GM12892 (cell line): Measurements from ENCODE around the gene ZNF287. TPM values are rescaled to one million over a fixed set of nuclear protein-coding genes. Genes with fewer than 3 reads are reported as not detected.

Source experiments
- DNase-seq: peaks from one replicate; pipeline ENCODE4 v3.0.0; 2011; ENCODE audit not compliant: insufficient read length
- FAIRE-seq: peaks from 2 replicates; lab custom pipeline; 2011; peaks lifted over from hg19 to GRCh38; lab: Jason Lieb, UNC
- POLR2A ChIP-seq: IDR thresholded peaks from 2 replicates; pipeline ENCODE4 v1.6.1; 2011; ENCODE audit warnings: low read depth, low read length, control low read depth
- POLR2AphosphoS5 ChIP-seq: IDR thresholded peaks from 2 replicates; pipeline ENCODE4 v1.6.1; 2011; ENCODE audit warnings: low read depth, low read length, control low read depth
- TAF1 ChIP-seq: IDR thresholded peaks from 2 replicates; pipeline ENCODE4 v1.6.1; 2011; ENCODE audit warnings: low read depth, mild to moderate bottlenecking, control low read depth, low read length, borderline replicate concordance
- polyA plus RNA-seq: library from polyadenylated mRNA; unstranded; fragments of >200 nt; gene quantifications from one replicate; pipeline ENCODE4 v1.2.1, GENCODE V29; 2012; ENCODE audit warnings: missing spikeins, inconsistent platforms; ENCODE audit not compliant: missing spikeins

The ZNF287 gene
- 7.7 TPM for polyA plus RNA-seq

DNA sequence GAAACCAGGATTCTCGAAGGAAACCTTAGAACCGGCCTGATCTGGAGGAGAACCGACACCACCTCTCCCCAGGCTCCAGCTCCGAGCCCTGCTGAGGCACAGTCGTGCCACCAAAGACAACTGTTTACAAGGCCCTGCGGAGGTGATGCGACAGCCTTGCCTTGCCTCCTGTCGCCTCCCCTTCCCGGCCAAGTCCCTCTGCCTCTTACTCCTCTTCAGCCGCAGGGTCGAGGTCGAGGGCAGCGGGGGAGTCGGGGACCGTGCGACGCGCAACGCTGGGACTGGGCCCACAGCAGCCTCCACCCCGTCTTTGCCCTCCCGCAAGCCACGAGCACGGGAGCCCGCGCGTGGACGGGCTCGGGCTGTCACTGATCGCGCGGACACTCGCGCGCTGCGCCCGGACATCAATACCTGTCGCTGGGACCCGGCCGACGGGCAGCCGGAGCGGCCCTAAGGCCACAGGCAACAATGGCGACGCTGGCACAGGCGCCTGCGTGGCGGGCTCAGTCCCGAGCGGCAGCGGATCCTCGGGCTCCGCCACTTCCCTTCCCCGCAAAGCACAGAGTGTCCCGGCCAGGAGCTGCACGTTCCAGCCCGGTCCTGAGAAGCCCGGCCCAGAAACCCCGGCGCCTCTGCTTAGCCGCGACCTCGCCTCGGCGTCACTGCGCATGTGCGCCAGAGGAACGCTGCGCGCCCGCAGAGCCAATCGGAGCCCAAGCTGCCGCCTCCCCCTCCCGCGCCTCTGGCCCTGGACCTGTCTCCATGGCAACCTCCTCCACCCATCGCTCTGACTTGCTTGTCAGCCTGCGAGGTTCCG lies at the start of gene ZNF287:
TSS of gene ZNF287 (minus strand) at position 664 of the 817 bp plus-strand sequence. CDS start 1,473 bp downstream, outside the sequence.
- FAIRE-seq (peak; percentile 98), DNase-seq (peak; percentile 95)
- TF ChIP-seq POLR2A (no peak), POLR2AphosphoS5 (no peak), TAF1 (no peak)

DNA sequence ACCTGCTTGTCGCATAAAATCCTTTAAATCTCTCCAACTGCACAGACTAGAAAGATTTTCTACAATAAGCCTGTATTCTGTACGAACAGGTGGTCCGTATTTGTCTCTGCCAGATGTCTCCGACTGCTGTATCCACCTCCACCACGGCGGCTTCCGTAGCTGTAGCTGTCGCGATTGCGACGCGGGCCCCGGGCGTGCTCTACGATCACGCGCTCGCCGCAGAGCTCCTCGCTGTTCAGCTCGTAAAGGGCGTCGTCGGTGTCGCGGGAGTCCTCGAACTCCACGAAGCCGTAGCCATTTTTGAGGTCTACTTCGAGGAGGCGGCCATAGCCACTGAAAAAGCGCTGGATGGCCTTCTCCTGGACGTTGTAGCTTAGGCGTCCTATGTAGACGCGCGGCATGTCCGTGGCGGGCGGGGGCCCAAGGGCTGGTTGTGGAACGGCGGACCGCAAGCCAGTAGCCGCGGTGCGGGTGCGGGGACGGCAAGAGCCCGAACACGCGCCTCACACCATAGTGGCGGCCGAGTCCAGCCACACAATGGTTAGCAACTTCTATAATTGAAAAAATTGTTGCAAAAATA lies 48.6 kb upstream of the ZNF287 start:
- no peak for FAIRE-seq

DNA sequence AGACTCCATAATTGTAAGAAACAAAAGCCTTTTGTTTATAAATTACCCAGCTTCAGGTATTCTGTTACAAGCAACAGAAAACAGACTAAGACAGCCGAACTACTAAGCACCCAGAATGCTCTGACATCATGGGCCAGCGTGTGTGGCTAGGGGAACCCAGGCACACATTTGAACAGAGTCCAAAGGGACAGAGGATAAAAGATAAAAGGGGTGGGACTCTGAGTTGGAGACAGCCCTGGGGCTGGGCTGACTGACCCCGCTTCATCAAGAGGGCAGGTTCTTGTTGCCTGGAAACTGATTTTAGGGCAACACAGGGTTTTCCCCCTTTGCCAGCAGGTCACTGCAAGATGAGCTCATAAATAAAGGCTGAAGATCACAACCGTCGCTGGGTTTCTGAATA lies 30.5 kb upstream of the ZNF287 start:
- no peak for TF ChIP-seq TAF1
- no peak for TF ChIP-seq POLR2AphosphoS5
- TF ChIP-seq POLR2A = no peak
- DNase-seq (no peak), FAIRE-seq (no peak)

More for the DNA sequence above, 48.6 kb upstream of the ZNF287 start:
- no peak for TF ChIP-seq POLR2AphosphoS5
- no peak for TF ChIP-seq TAF1
- TF ChIP-seq POLR2A = no peak
- DNase-seq = no peak

DNA sequence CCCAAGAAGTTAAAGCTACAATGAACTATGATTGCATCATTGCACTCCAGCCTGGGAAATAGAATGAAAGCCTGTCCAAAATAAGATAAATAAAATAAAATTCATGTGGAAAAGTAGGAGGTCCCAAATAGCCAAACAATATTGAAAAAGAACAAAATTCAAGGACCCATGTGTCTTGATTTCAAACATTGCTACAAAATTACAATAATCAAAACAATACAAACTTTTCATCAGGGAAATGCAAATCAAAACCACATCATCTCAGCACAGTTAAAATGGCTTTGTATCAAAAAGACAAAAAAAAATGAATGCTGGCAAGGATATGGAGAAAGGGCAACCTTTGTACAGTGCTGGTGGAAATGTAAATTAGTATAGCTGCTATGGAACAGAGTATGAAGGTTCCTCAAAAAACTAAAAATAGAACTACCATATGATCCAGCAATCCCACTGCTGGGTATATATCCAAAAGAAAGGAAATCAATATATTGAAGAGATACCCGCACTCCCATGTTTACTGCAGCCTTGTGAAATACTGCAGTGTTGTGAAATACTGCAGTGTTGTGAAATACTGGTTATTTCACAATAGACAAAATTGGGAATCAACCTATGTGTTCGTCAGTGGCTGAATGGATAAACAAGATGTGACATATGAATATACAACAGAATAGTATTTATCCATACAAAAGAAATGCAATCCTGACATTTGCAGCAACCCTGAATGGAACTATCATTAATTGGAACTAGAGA lies 24.5 kb upstream of the ZNF287 start:
- FAIRE-seq = no peak
- TF ChIP-seq TAF1 = no peak
- TF ChIP-seq POLR2A = no peak
- TF ChIP-seq POLR2AphosphoS5 = no peak
- no peak for DNase-seq

DNA sequence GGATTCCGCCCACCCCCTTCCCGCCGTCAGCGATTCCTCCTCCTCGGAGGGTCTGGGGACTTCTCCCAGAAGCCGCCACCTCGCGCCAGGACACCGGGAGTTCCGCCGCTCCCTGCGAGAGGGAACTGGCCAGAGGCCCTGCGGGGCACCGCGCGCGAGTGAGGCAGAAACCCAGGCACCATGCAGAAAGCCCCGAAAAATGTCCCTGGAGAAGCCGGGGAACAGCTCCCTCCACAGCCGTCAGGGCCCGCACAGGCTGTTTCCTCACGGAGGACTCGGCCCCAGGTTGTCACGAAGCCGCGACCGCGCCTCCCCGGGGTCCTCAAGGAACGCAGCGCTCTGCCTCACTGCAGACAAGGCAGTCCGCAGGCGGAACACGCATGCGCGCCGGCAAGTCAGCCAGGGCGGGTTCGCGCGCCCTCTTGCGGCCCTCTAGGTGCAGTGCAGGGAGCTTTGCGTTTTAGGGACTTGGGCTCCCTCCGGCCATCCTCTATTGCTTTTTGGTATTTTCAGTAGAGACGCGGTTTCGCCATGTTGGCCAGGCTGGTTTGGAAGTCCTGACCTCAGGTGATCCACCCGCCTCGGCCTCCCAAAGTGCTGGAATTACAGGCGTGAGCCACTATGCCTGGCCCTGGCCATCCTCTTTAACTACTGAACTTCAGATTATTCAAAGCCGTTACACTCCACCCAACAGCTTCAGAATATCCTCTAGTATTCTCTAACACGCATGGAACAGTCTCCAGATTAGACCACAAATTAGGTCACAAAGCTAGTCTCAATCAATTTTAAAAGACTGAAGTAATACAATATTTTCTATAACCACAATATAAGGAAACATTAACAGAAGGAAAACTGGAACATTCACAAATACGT lies 20.3 kb upstream of the ZNF287 start:
- TF ChIP-seq POLR2A = no peak
- no peak for TF ChIP-seq TAF1
- no peak for TF ChIP-seq POLR2AphosphoS5
- peak; percentile 92 for FAIRE-seq
- DNase-seq = peak; percentile 88

DNA sequence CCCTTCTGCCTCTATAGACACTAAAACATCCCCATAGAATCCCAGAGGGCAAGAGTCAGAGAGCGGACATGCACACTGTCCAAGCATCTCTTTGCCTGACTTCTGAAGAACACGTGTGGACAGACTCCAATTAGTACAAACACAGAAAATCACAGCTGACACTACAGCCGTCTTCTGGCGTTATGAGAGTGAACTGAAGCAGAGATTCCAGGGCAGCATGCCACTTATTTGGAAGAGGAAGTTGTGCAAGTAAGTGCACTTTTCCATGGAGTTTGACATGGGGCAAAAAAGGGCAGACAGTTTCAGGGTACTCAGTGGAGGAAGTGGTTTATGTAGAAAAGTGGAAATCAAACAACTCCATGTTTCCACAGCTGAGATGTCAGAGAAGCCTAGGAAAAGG lies 16.8 kb upstream of the ZNF287 start:
- DNase-seq (no peak), FAIRE-seq (no peak)
- TF ChIP-seq TAF1 (no peak), POLR2A (no peak), POLR2AphosphoS5 (no peak)

DNA sequence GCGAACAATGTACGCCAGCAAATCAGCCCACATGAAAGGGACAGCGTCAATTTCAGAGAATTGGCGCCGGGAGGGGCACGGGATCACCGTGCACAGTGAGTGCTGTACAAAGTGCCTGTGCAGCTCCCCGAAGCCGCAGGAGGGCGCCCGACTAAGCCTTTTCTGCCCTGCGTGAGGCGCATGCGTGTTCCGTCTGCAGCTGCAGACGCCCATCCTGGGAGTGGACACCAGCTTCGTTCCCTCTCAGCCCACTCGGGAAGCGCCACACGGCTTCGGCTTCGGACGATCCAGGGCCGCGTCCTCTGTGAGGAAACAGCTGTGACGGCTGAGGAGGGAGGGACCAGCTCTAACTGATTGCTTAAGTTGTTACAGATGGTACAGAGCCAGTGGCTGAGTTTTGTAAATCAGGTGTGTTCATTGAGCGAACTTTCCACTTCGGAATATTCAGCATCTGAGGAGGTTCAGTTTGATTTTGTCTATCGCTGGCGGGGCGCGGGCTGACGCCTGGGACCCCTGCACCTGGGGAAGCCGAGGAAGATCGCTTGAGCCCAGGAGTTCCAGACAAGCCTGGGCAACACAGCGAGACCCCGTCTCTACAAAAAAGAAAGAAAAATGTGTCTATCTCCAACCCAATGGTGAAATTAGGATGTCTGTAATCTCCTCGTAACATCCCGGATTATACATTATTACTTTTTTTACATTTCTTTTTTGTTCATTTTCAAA lies 15.4 kb upstream of the ZNF287 start:
- DNase-seq (peak; percentile 70), FAIRE-seq (no peak)

DNA sequence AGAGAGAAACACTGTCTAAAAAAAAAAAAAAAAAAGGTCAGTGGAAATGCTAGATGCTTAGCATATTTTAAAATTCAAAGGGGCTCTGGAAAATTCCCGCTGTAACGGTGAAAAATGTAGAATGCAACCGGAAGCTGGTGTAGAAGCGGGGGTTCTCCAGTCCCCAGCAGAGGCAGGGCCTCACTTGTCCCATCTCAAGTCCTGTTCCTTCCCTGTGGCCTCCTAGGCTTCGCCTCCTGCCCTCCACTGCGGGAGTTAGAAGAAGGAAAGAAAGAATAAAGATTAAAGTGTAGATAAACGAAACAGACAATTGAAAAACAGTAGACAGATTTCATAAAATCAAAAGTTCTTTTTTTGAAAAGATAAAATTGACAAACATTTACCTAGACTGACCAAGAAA lies 14.8 kb upstream of the ZNF287 start:
- FAIRE-seq (no peak), DNase-seq (no peak)
- TF ChIP-seq POLR2AphosphoS5 (no peak), POLR2A (no peak), TAF1 (no peak)

More for the DNA sequence above, 15.4 kb upstream of the ZNF287 start:
- TF ChIP-seq POLR2AphosphoS5 (no peak), POLR2A (no peak), TAF1 (no peak)

DNA sequence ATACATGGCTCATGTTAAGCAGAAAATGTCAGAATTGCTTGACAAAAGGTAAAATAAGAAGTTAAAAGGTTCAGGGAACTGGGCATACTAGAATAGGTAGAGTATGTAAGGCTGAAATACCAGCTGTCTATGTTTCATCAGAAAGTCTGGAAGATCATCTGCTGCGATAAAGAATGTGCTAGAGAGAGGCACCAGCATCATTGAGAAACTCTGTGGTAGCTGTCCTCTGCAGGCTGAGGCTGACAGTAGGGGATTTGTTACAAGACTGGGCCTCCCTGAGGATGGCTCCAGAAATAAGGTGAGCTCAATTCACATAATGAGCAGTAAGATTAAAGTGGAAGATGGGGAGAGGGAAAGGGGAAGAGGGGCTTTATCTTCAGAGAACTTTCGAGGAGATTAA lies 4.5 kb upstream of the ZNF287 start:
- FAIRE-seq (no peak), DNase-seq (no peak)
- TF ChIP-seq TAF1 (no peak), POLR2A (no peak), POLR2AphosphoS5 (no peak)

DNA sequence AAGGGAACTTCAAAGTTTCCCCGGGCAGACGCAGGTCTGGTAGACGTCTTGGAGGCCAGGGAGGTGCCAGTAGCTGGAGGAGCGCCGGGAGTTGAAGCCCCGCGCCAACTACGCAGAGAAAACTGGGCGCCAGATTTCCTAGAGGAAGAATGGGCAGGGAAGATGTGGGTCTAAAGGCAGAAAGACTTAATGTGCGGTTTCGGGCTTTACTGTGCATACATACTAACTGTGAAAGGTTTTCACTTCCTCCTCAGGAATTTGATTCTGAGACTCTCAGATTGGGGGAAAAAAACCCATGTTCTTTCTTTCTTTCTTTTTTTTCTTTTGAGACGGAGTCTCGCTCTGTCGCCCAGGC lies 331 bp upstream of the ZNF287 start:
- DNase-seq (no peak), FAIRE-seq (no peak)
- no peak for TF ChIP-seq TAF1
- no peak for TF ChIP-seq POLR2AphosphoS5
- TF ChIP-seq POLR2A = no peak

DNA sequence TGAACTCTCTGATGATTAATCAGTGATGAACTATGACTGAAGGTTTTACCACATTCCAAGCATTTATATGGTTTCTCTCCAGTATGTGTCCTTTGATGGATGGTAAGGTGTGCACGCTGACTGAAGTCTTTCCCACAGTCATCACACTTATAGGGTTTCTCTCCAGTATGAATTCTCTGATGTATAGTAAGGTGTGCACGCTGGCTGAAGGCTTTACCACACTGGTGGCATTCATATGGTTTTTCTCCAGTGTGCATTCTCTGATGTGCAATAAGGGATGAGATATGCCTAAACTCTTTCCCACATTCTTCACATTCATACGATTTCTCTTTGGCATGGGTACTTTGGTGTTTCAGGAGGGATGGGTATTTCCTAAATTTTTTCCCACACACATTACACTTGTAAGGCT lies 16.4 kb downstream of the ZNF287 start:
- TF ChIP-seq TAF1 = no peak
- TF ChIP-seq POLR2AphosphoS5 = no peak
- TF ChIP-seq POLR2A = no peak
- no peak for FAIRE-seq
- no peak for DNase-seq
